ENCODE measurements around the gene RBM43.
A peak's percentile ranks its signal among the peaks of the same experiment; 100 is the strongest.

DNA sequence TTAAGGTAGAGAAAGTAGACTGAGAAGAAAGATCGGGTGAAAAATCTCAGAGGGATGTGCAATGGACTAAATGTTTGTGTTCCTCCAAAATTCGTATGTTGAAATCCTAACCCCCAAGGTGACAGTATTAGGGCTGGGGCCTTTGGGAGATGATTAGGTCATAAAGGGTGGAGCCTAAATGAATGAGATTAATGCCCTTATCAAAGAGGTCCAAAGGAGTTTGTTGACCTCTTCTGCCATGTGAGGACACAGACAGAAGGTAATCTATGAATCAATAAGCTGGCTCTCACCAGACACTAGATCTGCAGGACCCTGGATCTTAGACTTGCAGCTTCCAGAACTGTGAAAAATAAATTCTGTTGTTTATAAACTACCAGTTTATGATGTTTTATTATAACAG, 30.5 kb upstream of the RBM43 start:
- TF ChIP-seq RAD21 (IDR thresholded peaks at IDR 0.05) (peak in 1 of 2 donors; percentile 15), YY1 (IDR thresholded peaks at IDR 0.05) (peak; percentile 66), JUND (IDR thresholded peaks at IDR 0.05) (peak; percentile 74 to 81), TAF1 (conservative IDR thresholded peaks at IDR 0.05) (no peak), EGR1 (IDR thresholded peaks at IDR 0.05; ENCODE audit: low read depth in 2 of 2) (peak in 1 of 2 donors; percentile 16), HNF4G (IDR thresholded peaks at IDR 0.05) (no peak), SP1 (IDR thresholded peaks at IDR 0.05) (peak; percentile 64)
- TF ChIP-seq, protein P1, sequence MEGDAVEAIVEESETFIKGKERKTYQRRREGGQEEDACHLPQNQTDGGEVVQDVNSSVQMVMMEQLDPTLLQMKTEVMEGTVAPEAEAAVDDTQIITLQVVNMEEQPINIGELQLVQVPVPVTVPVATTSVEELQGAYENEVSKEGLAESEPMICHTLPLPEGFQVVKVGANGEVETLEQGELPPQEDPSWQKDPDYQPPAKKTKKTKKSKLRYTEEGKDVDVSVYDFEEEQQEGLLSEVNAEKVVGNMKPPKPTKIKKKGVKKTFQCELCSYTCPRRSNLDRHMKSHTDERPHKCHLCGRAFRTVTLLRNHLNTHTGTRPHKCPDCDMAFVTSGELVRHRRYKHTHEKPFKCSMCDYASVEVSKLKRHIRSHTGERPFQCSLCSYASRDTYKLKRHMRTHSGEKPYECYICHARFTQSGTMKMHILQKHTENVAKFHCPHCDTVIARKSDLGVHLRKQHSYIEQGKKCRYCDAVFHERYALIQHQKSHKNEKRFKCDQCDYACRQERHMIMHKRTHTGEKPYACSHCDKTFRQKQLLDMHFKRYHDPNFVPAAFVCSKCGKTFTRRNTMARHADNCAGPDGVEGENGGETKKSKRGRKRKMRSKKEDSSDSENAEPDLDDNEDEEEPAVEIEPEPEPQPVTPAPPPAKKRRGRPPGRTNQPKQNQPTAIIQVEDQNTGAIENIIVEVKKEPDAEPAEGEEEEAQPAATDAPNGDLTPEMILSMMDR (IDR thresholded peaks at IDR 0.05; ENCODE audit: low read depth, low read length, missing input control), result no peak
- TF ChIP-seq, protein P2, sequence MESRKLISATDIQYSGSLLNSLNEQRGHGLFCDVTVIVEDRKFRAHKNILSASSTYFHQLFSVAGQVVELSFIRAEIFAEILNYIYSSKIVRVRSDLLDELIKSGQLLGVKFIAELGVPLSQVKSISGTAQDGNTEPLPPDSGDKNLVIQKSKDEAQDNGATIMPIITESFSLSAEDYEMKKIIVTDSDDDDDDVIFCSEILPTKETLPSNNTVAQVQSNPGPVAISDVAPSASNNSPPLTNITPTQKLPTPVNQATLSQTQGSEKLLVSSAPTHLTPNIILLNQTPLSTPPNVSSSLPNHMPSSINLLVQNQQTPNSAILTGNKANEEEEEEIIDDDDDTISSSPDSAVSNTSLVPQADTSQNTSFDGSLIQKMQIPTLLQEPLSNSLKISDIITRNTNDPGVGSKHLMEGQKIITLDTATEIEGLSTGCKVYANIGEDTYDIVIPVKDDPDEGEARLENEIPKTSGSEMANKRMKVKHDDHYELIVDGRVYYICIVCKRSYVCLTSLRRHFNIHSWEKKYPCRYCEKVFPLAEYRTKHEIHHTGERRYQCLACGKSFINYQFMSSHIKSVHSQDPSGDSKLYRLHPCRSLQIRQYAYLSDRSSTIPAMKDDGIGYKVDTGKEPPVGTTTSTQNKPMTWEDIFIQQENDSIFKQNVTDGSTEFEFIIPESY (IDR thresholded peaks at IDR 0.05), result peak; percentile 33
- TF ChIP-seq, protein P3, sequence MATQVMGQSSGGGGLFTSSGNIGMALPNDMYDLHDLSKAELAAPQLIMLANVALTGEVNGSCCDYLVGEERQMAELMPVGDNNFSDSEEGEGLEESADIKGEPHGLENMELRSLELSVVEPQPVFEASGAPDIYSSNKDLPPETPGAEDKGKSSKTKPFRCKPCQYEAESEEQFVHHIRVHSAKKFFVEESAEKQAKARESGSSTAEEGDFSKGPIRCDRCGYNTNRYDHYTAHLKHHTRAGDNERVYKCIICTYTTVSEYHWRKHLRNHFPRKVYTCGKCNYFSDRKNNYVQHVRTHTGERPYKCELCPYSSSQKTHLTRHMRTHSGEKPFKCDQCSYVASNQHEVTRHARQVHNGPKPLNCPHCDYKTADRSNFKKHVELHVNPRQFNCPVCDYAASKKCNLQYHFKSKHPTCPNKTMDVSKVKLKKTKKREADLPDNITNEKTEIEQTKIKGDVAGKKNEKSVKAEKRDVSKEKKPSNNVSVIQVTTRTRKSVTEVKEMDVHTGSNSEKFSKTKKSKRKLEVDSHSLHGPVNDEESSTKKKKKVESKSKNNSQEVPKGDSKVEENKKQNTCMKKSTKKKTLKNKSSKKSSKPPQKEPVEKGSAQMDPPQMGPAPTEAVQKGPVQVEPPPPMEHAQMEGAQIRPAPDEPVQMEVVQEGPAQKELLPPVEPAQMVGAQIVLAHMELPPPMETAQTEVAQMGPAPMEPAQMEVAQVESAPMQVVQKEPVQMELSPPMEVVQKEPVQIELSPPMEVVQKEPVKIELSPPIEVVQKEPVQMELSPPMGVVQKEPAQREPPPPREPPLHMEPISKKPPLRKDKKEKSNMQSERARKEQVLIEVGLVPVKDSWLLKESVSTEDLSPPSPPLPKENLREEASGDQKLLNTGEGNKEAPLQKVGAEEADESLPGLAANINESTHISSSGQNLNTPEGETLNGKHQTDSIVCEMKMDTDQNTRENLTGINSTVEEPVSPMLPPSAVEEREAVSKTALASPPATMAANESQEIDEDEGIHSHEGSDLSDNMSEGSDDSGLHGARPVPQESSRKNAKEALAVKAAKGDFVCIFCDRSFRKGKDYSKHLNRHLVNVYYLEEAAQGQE (IDR thresholded peaks at IDR 0.05), result no peak

All from liver (tissue), 3 donors.